ENCODE measurements around the gene UBD.
A peak's percentile ranks its signal among the peaks of the same experiment; 100 is the strongest.

Gene UBD

GRCh38 chr6:29561606-29562181 is 2.2 kb upstream of the UBD start:
- DNase-seq (ENCODE audit: low spot score), result no peak

GRCh38 chr6:29561091-29561490 is 1.6 kb upstream of the UBD start:
- DNase-seq (ENCODE audit: low spot score), result no peak

GRCh38 chr6:29558439-29559079 is 973 bp downstream of the UBD start:
- no peak for DNase-seq (ENCODE audit: low spot score)

- no peak for DNase-seq (ENCODE audit: low spot score)
Observed at GRCh38 chr6:29557320-29557719, 2.2 kb downstream of the UBD start.

- DNase-seq (ENCODE audit: low spot score), result no peak
Observed at GRCh38 chr6:29554764-29555163, 4.8 kb downstream of the UBD start.

GRCh38 chr6:29553268-29554057 is 6.1 kb downstream of the UBD start:
- peak; percentile 23 for DNase-seq (ENCODE audit: low spot score)

GRCh38 chr6:29552512-29553051 is 7.0 kb downstream of the UBD start:
- no peak for DNase-seq (ENCODE audit: low spot score)

- no peak for DNase-seq (ENCODE audit: low spot score)
Observed at GRCh38 chr6:29547573-29547972, 12.0 kb downstream of the UBD start.

- no peak for DNase-seq (ENCODE audit: low spot score)
Observed at GRCh38 chr6:29537714-29538403, 21.7 kb downstream of the UBD start.

GRCh38 chr6:29532320-29532951 is 27.1 kb downstream of the UBD start:
- no peak for DNase-seq (ENCODE audit: low spot score)

GRCh38 chr6:29531668-29532067 is 27.9 kb downstream of the UBD start:
- no peak for DNase-seq (ENCODE audit: low spot score)

- no peak for DNase-seq (ENCODE audit: low spot score)
Observed at GRCh38 chr6:29530671-29531310, 28.7 kb downstream of the UBD start.

GRCh38 chr6:29529956-29530355 is 29.6 kb downstream of the UBD start:
- no peak for DNase-seq (ENCODE audit: low spot score)

GRCh38 chr6:29528988-29529560 is 30.5 kb downstream of the UBD start:
- DNase-seq (ENCODE audit: low spot score), result no peak

- no peak for DNase-seq (ENCODE audit: low spot score)
Observed at GRCh38 chr6:29528300-29528931, 31.1 kb downstream of the UBD start.

- no peak for DNase-seq (ENCODE audit: low spot score)
Observed at GRCh38 chr6:29527564-29527963, 32.0 kb downstream of the UBD start.

GRCh38 chr6:29527126-29527525 is 32.4 kb downstream of the UBD start:
- DNase-seq (ENCODE audit: low spot score), result no peak

GRCh38 chr6:29525311-29525639 is 34.3 kb downstream of the UBD start:
- DNase-seq (ENCODE audit: low spot score), result no peak

- no peak for DNase-seq (ENCODE audit: low spot score)
Observed at GRCh38 chr6:29524444-29525310, 34.9 kb downstream of the UBD start.
